ENCODE results near the gene SUCLG2.

DNA sequence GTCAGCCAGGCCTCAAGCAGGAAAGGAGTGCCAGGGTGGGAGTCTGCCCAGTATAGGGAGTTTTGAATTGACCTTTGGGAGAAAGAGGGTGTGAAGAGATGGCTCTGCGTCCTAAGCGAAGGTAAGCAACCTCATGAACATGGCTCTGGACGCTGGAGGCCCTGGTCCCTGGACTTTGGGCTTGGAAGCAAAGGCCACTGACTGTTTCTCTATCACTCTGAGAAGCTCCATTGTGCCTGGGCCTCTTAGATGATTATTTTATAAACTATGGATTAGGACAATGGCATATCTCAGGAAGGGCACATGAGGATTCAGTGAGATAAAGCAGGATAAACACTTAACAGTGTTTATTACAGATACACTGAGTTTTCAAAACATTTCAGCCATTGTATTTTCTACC is 59.0 kb downstream of the SUCLG2 start:
- no peak for TF ChIP-seq EP300 (IDR thresholded peaks at IDR 0.05)
- TF ChIP-seq CTCF (IDR thresholded peaks at IDR 0.05): no peak
- TF ChIP-seq POLR2A (IDR thresholded peaks at IDR 0.05): no peak
